ENCODE measurements around the gene RPL37. TPM values are rescaled to one million over a fixed set of nuclear protein-coding genes. Genes with fewer than 3 reads are reported as not detected.

The RPL37 gene
- polyA plus RNA-seq, 2 donors: 1,738 to 2,494 TPM

GRCh38 chr5:40775846-40776657 is 59.0 kb downstream of the RPL37 start:
- Histone ChIP-seq H3K4me3 (ENCODE audit: low read depth in 1 of 2, low read length in 2 of 2) (no peak overlapping the region), H3K36me3 (ENCODE audit: control insufficient read depth in 2 of 2, insufficient read depth in 2 of 2, low read length in 1 of 2) (peaks cover 0 to 5% of the 10 kb centered on the region in 2 donors), H3K4me1 (ENCODE audit: control insufficient read depth in 2 of 2, insufficient read depth in 2 of 2, low read length in 1 of 2) (peaks cover 0 to 3% of the 10 kb centered on the region in 2 donors), H3K27ac (ENCODE audit: low read depth in 2 of 2, low read length in 1 of 2) (no peak overlapping the region), H3K9me3 (ENCODE audit: control insufficient read depth in 2 of 2, insufficient read depth in 1 of 2, low read depth in 1 of 2, low read length in 1 of 2) (no peaks in the 10 kb centered on the region), H3K27me3 (ENCODE audit: control insufficient read depth in 1 of 2, insufficient read depth in 2 of 2, low read length in 2 of 2) (no peaks in the 10 kb centered on the region)
- WGBS, 2 donors: 60 to 62% methylated on average over 6 of the region's 6 CpGs

Other genes with a start within 250 kb of the RPL37 start
- 1 to 10 TPM; 1.2 to 1.4 TPM for gene PTGER4, start 155.3 kb downstream of the RPL37 start, polyA plus RNA-seq
- gene TTC33, start 79.3 kb downstream of the RPL37 start, polyA plus RNA-seq: 1 to 10 TPM; 3.2 to 3.7 TPM
- gene PRKAA1, start 36.8 kb downstream of the RPL37 start, polyA plus RNA-seq: 10 to 100 TPM; 13.6 to 15.7 TPM
- gene CARD6, start 6.1 kb upstream of the RPL37 start, polyA plus RNA-seq: 1 to 10 TPM; 6.4 to 7.9 TPM
- 10 to 100 TPM in 1 of 2 donors, 1 to 10 TPM in 1; 6.5 to 30.5 TPM for gene C7, start 74.3 kb upstream of the RPL37 start, polyA plus RNA-seq
- gene MROH2B, start 236.1 kb upstream of the RPL37 start, polyA plus RNA-seq: not detected

Data from esophagus (tissue), 2 donors.